Calu3 (cell line): ENCODE measurements around the gene GRB10. TPM values are rescaled to one million over a fixed set of nuclear protein-coding genes. Genes with fewer than 3 reads are reported as not detected.
"Not testable (repeated sequence)": the region's sequence is repeated elsewhere in the genome, so short reads cannot be mapped to it uniquely, and the experiment has no call there.

Experiments
- BruUV-seq: library from RNA; stranded (reverse); fragments of 400-500 nt; replicated peaks from 2 replicates; lab custom pipeline; 2021; lab: Mats Ljungman, UMichigan
- CTCF ChIA-PET: fragments of 300-600 bp; sonication (Branson Sonifier 250); formaldehyde crosslinking; loops from one replicate; lab custom pipeline; 2022; ENCODE audit warnings: antibody characterized with exemption; lab: Charles Lee
- DNase-seq: peaks from one replicate; pipeline ENCODE4 v3.0.0; 2022
- H3K27ac Mint-ChIP-seq: one replicate; pipeline ENCODE4 v1.8.0; 2022; ENCODE audit warnings: mixed read lengths; ENCODE audit not compliant: unreplicated experiment
- H3K27me3 Mint-ChIP-seq: one replicate; pipeline ENCODE4 v1.8.0; 2022; ENCODE audit warnings: mixed read lengths; ENCODE audit not compliant: unreplicated experiment
- H3K36me3 Mint-ChIP-seq: one replicate; pipeline ENCODE4 v1.8.0; 2022; ENCODE audit warnings: mild to moderate bottlenecking, moderate library complexity, mixed read lengths; ENCODE audit not compliant: insufficient read depth, unreplicated experiment
- H3K4me1 Mint-ChIP-seq: one replicate; pipeline ENCODE4 v1.8.0; 2022; ENCODE audit warnings: mild to moderate bottlenecking, low read depth, mixed read lengths; ENCODE audit not compliant: unreplicated experiment
- H3K4me3 Mint-ChIP-seq: one replicate; pipeline ENCODE4 v1.8.0; 2022; ENCODE audit warnings: mild to moderate bottlenecking, low read depth, moderate library complexity, mixed read lengths; ENCODE audit not compliant: unreplicated experiment
- H3K9me3 Mint-ChIP-seq: one replicate; pipeline ENCODE4 v1.8.0; 2022; ENCODE audit warnings: low read depth, mixed read lengths; ENCODE audit not compliant: unreplicated experiment
- CTCF ChIP-seq: fragments of 200-600 bp; IDR thresholded peaks from one replicate; pipeline ENCODE4 v1.8.0; 2022; ENCODE audit warnings: antibody characterized with exemption; ENCODE audit not compliant: unreplicated experiment
- intact Hi-C: fragments of 100-400 bp; cut with micrococcal nuclease; formaldehyde crosslinking; loops from one replicate; pipeline ENCODE4 v1.10.0; 2022; ENCODE audit not compliant: unreplicated experiment
- total RNA-seq: library from RNA; stranded (reverse); gene quantifications from 2 replicates; pipeline ENCODE4 v1.2.3, GENCODE V29; 2022

The GRB10 gene
- total RNA-seq, 1 experiment from 2014 or later, result 90.6 TPM

- CTCF ChIA-PET, result interaction anchor here (1.3 kb wide), 1 partner anchor 403 kb away, joined by 4 read pairs; no protein-coding TSS in a partner anchor
- H3K27me3 Mint-ChIP-seq, result no peaks in the 10 kb centered on the region
- no TSS peak for BruUV-seq
- H3K27ac Mint-ChIP-seq, result no peak overlapping the region
- intact Hi-C loops, result no loop called here
- H3K9me3 Mint-ChIP-seq, result peaks cover 3% of the 10 kb centered on the region
- no peaks in the 10 kb centered on the region for H3K36me3 Mint-ChIP-seq
- TF ChIP-seq CTCF, result no peak
- peaks cover 42% of the 10 kb centered on the region for H3K4me1 Mint-ChIP-seq
- no peak for DNase-seq
- no peak overlapping the region for H3K4me3 Mint-ChIP-seq
Measured at GRCh38 chr7:50738932-50739331, 43.8 kb downstream of the GRB10 start.

- H3K4me3 Mint-ChIP-seq, H3K27ac Mint-ChIP-seq: not testable (repeated sequence)
Measured at GRCh38 chr7:50735836-50736235, 46.9 kb downstream of the GRB10 start.

GRCh38 chr7:50735333-50735732 is 47.4 kb downstream of the GRB10 start:
- H3K36me3 Mint-ChIP-seq, result peaks cover 9% of the 10 kb centered on the region
- no peak overlapping the region for H3K4me3 Mint-ChIP-seq
- H3K9me3 Mint-ChIP-seq, result peaks cover 3% of the 10 kb centered on the region
- no TSS peak for BruUV-seq
- intact Hi-C loops, result no loop called here
- no peak for DNase-seq
- no peaks in the 10 kb centered on the region for H3K27me3 Mint-ChIP-seq
- TF ChIP-seq CTCF, result no peak
- H3K27ac Mint-ChIP-seq, result peak overlapping the region; percentile 5
- peaks cover 68% of the 10 kb centered on the region for H3K4me1 Mint-ChIP-seq
- CTCF ChIA-PET, result no interaction called here

More at GRCh38 chr7:50735836-50736235, 46.9 kb downstream of the GRB10 start:
- BruUV-seq, intact Hi-C loops, H3K9me3 Mint-ChIP-seq, DNase-seq, CTCF ChIA-PET, H3K36me3 Mint-ChIP-seq, H3K27me3 Mint-ChIP-seq: not testable (repeated sequence)
- H3K4me1 Mint-ChIP-seq, result peaks cover 65% of the 10 kb centered on the region

GRCh38 chr7:50734246-50734645 is 48.5 kb downstream of the GRB10 start:
- peak overlapping the region; percentile 8 for H3K4me3 Mint-ChIP-seq
- intact Hi-C loops, result no loop called here
- H3K9me3 Mint-ChIP-seq, result peaks cover 3% of the 10 kb centered on the region

More at GRCh38 chr7:50734246-50734645, 48.5 kb downstream of the GRB10 start:
- no TSS peak for BruUV-seq
- peaks cover 10% of the 10 kb centered on the region for H3K36me3 Mint-ChIP-seq
- CTCF ChIA-PET, result no interaction called here
- no peak for TF ChIP-seq CTCF
- peaks cover 58% of the 10 kb centered on the region for H3K4me1 Mint-ChIP-seq
- no peaks in the 10 kb centered on the region for H3K27me3 Mint-ChIP-seq
- H3K27ac Mint-ChIP-seq, result peak overlapping the region; percentile 82
- DNase-seq, result no peak
